ENCODE measurements around the gene UTP14A.

DNA sequence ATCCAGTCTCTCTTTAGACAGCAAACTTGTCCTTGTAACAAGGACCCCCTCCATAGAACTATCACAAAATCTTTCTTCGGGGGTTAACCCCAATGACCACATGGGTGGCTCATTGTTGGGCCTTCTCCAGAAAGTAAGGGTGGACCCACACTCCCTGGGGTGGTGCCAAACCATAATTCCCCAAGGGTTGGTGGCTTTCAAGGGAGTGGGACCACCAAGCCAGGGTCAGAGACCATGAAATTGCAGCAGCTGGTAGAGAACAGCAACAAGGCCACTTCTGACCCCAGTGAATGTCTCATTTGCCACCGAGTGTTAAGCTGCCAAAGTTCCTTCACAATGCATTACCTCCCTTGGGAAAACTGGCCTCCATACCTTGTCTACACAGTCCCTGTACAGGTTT is 33.4 kb upstream of the UTP14A start:
- TF ChIP-seq, protein P1, sequence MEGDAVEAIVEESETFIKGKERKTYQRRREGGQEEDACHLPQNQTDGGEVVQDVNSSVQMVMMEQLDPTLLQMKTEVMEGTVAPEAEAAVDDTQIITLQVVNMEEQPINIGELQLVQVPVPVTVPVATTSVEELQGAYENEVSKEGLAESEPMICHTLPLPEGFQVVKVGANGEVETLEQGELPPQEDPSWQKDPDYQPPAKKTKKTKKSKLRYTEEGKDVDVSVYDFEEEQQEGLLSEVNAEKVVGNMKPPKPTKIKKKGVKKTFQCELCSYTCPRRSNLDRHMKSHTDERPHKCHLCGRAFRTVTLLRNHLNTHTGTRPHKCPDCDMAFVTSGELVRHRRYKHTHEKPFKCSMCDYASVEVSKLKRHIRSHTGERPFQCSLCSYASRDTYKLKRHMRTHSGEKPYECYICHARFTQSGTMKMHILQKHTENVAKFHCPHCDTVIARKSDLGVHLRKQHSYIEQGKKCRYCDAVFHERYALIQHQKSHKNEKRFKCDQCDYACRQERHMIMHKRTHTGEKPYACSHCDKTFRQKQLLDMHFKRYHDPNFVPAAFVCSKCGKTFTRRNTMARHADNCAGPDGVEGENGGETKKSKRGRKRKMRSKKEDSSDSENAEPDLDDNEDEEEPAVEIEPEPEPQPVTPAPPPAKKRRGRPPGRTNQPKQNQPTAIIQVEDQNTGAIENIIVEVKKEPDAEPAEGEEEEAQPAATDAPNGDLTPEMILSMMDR (IDR thresholded peaks at IDR 0.05; ENCODE audit: low read depth, low read length, missing input control) = no peak
- TF ChIP-seq YY1 (IDR thresholded peaks at IDR 0.05) = no peak
- TF ChIP-seq, protein P2, sequence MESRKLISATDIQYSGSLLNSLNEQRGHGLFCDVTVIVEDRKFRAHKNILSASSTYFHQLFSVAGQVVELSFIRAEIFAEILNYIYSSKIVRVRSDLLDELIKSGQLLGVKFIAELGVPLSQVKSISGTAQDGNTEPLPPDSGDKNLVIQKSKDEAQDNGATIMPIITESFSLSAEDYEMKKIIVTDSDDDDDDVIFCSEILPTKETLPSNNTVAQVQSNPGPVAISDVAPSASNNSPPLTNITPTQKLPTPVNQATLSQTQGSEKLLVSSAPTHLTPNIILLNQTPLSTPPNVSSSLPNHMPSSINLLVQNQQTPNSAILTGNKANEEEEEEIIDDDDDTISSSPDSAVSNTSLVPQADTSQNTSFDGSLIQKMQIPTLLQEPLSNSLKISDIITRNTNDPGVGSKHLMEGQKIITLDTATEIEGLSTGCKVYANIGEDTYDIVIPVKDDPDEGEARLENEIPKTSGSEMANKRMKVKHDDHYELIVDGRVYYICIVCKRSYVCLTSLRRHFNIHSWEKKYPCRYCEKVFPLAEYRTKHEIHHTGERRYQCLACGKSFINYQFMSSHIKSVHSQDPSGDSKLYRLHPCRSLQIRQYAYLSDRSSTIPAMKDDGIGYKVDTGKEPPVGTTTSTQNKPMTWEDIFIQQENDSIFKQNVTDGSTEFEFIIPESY (IDR thresholded peaks at IDR 0.05) = no peak
- TF ChIP-seq, protein P3, sequence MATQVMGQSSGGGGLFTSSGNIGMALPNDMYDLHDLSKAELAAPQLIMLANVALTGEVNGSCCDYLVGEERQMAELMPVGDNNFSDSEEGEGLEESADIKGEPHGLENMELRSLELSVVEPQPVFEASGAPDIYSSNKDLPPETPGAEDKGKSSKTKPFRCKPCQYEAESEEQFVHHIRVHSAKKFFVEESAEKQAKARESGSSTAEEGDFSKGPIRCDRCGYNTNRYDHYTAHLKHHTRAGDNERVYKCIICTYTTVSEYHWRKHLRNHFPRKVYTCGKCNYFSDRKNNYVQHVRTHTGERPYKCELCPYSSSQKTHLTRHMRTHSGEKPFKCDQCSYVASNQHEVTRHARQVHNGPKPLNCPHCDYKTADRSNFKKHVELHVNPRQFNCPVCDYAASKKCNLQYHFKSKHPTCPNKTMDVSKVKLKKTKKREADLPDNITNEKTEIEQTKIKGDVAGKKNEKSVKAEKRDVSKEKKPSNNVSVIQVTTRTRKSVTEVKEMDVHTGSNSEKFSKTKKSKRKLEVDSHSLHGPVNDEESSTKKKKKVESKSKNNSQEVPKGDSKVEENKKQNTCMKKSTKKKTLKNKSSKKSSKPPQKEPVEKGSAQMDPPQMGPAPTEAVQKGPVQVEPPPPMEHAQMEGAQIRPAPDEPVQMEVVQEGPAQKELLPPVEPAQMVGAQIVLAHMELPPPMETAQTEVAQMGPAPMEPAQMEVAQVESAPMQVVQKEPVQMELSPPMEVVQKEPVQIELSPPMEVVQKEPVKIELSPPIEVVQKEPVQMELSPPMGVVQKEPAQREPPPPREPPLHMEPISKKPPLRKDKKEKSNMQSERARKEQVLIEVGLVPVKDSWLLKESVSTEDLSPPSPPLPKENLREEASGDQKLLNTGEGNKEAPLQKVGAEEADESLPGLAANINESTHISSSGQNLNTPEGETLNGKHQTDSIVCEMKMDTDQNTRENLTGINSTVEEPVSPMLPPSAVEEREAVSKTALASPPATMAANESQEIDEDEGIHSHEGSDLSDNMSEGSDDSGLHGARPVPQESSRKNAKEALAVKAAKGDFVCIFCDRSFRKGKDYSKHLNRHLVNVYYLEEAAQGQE (IDR thresholded peaks at IDR 0.05) = no peak
- no peak for TF ChIP-seq SP1 (IDR thresholded peaks at IDR 0.05)
- TF ChIP-seq FOXA1 (IDR thresholded peaks at IDR 0.05) = no peak
- no peak for TF ChIP-seq RAD21 (IDR thresholded peaks at IDR 0.05)
- TF ChIP-seq, protein P4, sequence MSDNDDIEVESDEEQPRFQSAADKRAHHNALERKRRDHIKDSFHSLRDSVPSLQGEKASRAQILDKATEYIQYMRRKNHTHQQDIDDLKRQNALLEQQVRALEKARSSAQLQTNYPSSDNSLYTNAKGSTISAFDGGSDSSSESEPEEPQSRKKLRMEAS (IDR thresholded peaks at IDR 0.05) = no peak
